HEK293T (cell line): ENCODE measurements around the gene DRICH1.

Source experiments
- ARNT ChIP-seq: fragments of 450-650 bp; IDR thresholded peaks from 2 replicates; pipeline ENCODE4 v1.6.1; 2017; ENCODE audit warnings: mild to moderate bottlenecking
- BHLHE40 ChIP-seq: fragments of 450-650 bp; IDR thresholded peaks from 2 replicates; pipeline ENCODE4 v1.6.1; 2016; ENCODE audit warnings: mild to moderate bottlenecking, moderate library complexity, borderline replicate concordance
- ELF4 ChIP-seq: fragments of 450-650 bp; IDR thresholded peaks from 2 replicates; pipeline ENCODE4 v1.6.1; 2017; ENCODE audit warnings: antibody characterized with exemption
- FOXM1 ChIP-seq: fragments of 450-650 bp; IDR thresholded peaks from 2 replicates; pipeline ENCODE4 v1.6.1; 2017; ENCODE audit warnings: mild to moderate bottlenecking, borderline replicate concordance
- L3MBTL2 ChIP-seq: fragments of 450-650 bp; conservative IDR thresholded peaks from 2 replicates; pipeline ENCODE4 v1.6.1; 2016; ENCODE audit warnings: mild to moderate bottlenecking
- NFRKB ChIP-seq: fragments of 450-650 bp; IDR thresholded peaks from 2 replicates; pipeline ENCODE4 v1.6.1; 2016; ENCODE audit warnings: mild to moderate bottlenecking, moderate library complexity
- PKNOX1 ChIP-seq: fragments of 450-650 bp; IDR thresholded peaks from 2 replicates; pipeline ENCODE4 v1.6.1; 2016
- SP1 ChIP-seq: fragments of 450-650 bp; IDR thresholded peaks from 2 replicates; pipeline ENCODE4 v1.6.1; 2017
- SUZ12 ChIP-seq: fragments of 450-650 bp; IDR thresholded peaks from 2 replicates; pipeline ENCODE4 v1.6.1; 2016; ENCODE audit warnings: mild to moderate bottlenecking
- TARDBP ChIP-seq: fragments of 450-650 bp; IDR thresholded peaks from 2 replicates; pipeline ENCODE4 v1.6.1; 2016

GRCh38 chr22:23657727-23658126 lies 25.6 kb upstream of the DRICH1 start:
- no peak for TF ChIP-seq L3MBTL2
- no peak for TF ChIP-seq FOXM1
- TF ChIP-seq PKNOX1, result no peak
- no peak for TF ChIP-seq SP1
- no peak for TF ChIP-seq ELF4
- TF ChIP-seq TARDBP, result no peak
- no peak for TF ChIP-seq NFRKB
- no peak for TF ChIP-seq SUZ12
- no peak for TF ChIP-seq ARNT
- no peak for TF ChIP-seq BHLHE40
